ENCODE data around the gene LEF1. TPM values are rescaled to one million over a fixed set of nuclear protein-coding genes. Genes with fewer than 3 reads are reported as not detected.

Gene LEF1
- total and polyA plus RNA-seq, 2 donors (not counting 3 experiments of a cell fraction or from before 2014, with no cell fraction given), result 0.46 TPM; not detected in 1

DNA sequence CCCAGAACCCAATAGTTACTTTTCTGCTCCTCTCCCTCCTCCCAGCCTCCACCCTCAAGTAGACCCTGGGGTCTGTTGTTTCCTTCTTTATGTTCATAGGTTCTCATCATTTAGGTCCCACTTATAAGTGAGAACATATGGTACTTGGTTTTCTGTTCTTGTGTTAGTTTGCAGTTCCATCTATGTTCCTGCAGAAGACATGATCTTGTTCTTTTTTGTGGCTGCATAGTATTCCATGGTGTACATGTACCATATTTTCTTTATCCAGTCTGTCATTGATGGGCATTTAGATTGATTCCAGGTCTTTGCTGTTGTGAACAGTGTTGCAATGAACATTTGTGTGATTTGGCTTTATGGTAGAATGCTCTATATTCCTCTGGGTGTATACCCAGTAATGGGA, 47.8 kb upstream of the LEF1 start:
- Histone ChIP-seq H3K4me1 (ENCODE audit: control insufficient read depth, extremely low read depth, insufficient read depth, low read length) (no peaks in the 10 kb centered on the region), H4K20me1 (replicated peaks; ENCODE audit: control insufficient read depth, extremely low read depth, insufficient read depth, low read length) (no peaks in the 10 kb centered on the region), H3K27ac (ENCODE audit: insufficient read depth, low read depth, low read length) (no peak overlapping the region), H3K79me2 (ENCODE audit: control insufficient read depth, insufficient read depth, low read length) (no peaks in the 10 kb centered on the region), H3K4me3 (replicated peaks in 1 of 3; ENCODE audit: insufficient read depth in 1 of 3, low read depth in 1 of 3, low read length in 3 of 3) (no peak overlapping the region), H3K27me3 (ENCODE audit: control insufficient read depth in 2 of 2, insufficient read depth in 2 of 2, low read length in 2 of 2) (no peaks in the 10 kb centered on the region), H3K36me3 (ENCODE audit: control insufficient read depth in 2 of 2, extremely low read depth in 1 of 2, insufficient read depth in 2 of 2, low read length in 2 of 2) (no peaks in the 10 kb centered on the region), H3K4me2 (ENCODE audit: insufficient read depth, low read length) (no peak overlapping the region), H3K9me3 (replicated peaks; ENCODE audit: control insufficient read depth, insufficient read depth, low read length) (no peaks in the 10 kb centered on the region), H2AFZ (ENCODE audit: low read depth, low read length) (no peak overlapping the region), H3K9ac (replicated peaks; ENCODE audit: extremely low read depth, insufficient read depth, low read length) (no peak overlapping the region), H3K9me1 (replicated peaks; ENCODE audit: control insufficient read depth, extremely low read depth, insufficient read depth, low read length) (no peaks in the 10 kb centered on the region)
- FAIRE-seq (no peak), DNase-seq (ENCODE audit: low read depth, low spot score) (no peak)
- dilution Hi-C loops (cut with MboI; ENCODE audit: extremely low pct_ligation_motif_present, low sequenced_read_pairs), result no loop called here
- intact Hi-C loops (cut with micrococcal nuclease), result no loop called here
- ChIA-PET CTCF (no interaction called here), POLR2A (no interaction called here)
- no TSS peak for BruUV-seq (replicated peaks)
- TF ChIP-seq POLR2A (IDR thresholded peaks at IDR 0.05; ENCODE audit: low read depth, low read length), result no peak
- no peak for TF ChIP-seq FOS (IDR thresholded peaks at IDR 0.05; ENCODE audit: borderline replicate concordance, insufficient read depth, low read length)
- TF ChIP-seq JUN (IDR thresholded peaks at IDR 0.05; ENCODE audit: borderline replicate concordance, insufficient read depth, insufficient read length, low read depth), result no peak
- TF ChIP-seq, protein P1, sequence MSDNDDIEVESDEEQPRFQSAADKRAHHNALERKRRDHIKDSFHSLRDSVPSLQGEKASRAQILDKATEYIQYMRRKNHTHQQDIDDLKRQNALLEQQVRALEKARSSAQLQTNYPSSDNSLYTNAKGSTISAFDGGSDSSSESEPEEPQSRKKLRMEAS (IDR thresholded peaks at IDR 0.05; ENCODE audit: insufficient read depth, insufficient read length), result no peak
- TF ChIP-seq GATA2 (IDR thresholded peaks at IDR 0.05; ENCODE audit: insufficient read depth, insufficient read length, low read depth, low read length), result no peak
- TF ChIP-seq MYC (IDR thresholded peaks at IDR 0.05; ENCODE audit: low read depth, low read length), result no peak
- TF ChIP-seq, protein P2, sequence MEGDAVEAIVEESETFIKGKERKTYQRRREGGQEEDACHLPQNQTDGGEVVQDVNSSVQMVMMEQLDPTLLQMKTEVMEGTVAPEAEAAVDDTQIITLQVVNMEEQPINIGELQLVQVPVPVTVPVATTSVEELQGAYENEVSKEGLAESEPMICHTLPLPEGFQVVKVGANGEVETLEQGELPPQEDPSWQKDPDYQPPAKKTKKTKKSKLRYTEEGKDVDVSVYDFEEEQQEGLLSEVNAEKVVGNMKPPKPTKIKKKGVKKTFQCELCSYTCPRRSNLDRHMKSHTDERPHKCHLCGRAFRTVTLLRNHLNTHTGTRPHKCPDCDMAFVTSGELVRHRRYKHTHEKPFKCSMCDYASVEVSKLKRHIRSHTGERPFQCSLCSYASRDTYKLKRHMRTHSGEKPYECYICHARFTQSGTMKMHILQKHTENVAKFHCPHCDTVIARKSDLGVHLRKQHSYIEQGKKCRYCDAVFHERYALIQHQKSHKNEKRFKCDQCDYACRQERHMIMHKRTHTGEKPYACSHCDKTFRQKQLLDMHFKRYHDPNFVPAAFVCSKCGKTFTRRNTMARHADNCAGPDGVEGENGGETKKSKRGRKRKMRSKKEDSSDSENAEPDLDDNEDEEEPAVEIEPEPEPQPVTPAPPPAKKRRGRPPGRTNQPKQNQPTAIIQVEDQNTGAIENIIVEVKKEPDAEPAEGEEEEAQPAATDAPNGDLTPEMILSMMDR (IDR thresholded peaks at IDR 0.05; ENCODE audit: extremely low read depth in 1 of 2, insufficient read depth in 1 of 2, low read depth in 1 of 2, low read length in 2 of 2), result no peak
- TF ChIP-seq POLR2AphosphoS5 (IDR thresholded peaks at IDR 0.05; ENCODE audit: insufficient read depth, low read depth, low read length), result no peak
- no peak for TF ChIP-seq EZH2 (IDR thresholded peaks at IDR 0.05; ENCODE audit: borderline replicate concordance, low read depth, low read length, severe bottlenecking)

Measured in endothelial cell of umbilical vein (primary cell).